ENCODE measurements around the gene ALK. TPM values are rescaled to one million over a fixed set of nuclear protein-coding genes. Genes with fewer than 3 reads are reported as not detected.

Gene ALK
- total RNA-seq, 2 donors from 2014 or later = 0.13 to 0.46 TPM

- Histone ChIP-seq H3K4me3 (ENCODE audit: low read length) (no peak overlapping the region), H3K27me3 (ENCODE audit: control insufficient read depth, insufficient read depth, low read length, poor library complexity, severe bottlenecking) (no peaks in the 10 kb centered on the region), H3K9me3 (ENCODE audit: control insufficient read depth, low read length) (no peaks in the 10 kb centered on the region), H3K4me1 (ENCODE audit: control insufficient read depth, insufficient read depth, low read length) (no peaks in the 10 kb centered on the region), H3K36me3 (ENCODE audit: control insufficient read depth, insufficient read depth, low read length) (no peaks in the 10 kb centered on the region), H3K27ac (ENCODE audit: low read depth, low read length) (no peak overlapping the region), H3K9ac (ENCODE audit: extremely low read depth, low read length, poor library complexity, severe bottlenecking) (no peak overlapping the region)
- Mint-ChIP-seq H3K4me3 (no peak overlapping the region), H3K4me1 (no peaks in the 10 kb centered on the region), H3K9me3 (peaks cover 2% of the 10 kb centered on the region), H3K27me3 (ENCODE audit: insufficient read depth) (no peaks in the 10 kb centered on the region), H3K27ac (no peak overlapping the region), H3K36me3 (ENCODE audit: low read depth) (no peaks in the 10 kb centered on the region)
- DNase-seq = no peak
- TF ChIP-seq CTCF (conservative IDR thresholded peaks at IDR 0.05) = no peak
- 90 to 96% methylated on average over 2 to 3 of the region's 3 CpGs for WGBS, 2 experiments (ENCODE audit: insufficient coverage in 1 of 2, insufficient read length in 1 of 2)
Observed at GRCh38 chr2:29463181-29463900, 458.0 kb downstream of the ALK start.

- H3K27ac Mint-ChIP-seq = no peak overlapping the region
- no peaks in the 10 kb centered on the region for H3K36me3 ChIP-seq (ENCODE audit: control insufficient read depth, insufficient read depth, low read length)
- no peaks in the 10 kb centered on the region for H3K9me3 ChIP-seq (ENCODE audit: control insufficient read depth, low read length)
- no peaks in the 10 kb centered on the region for H3K27me3 Mint-ChIP-seq (ENCODE audit: insufficient read depth)
- no peak for TF ChIP-seq CTCF (conservative IDR thresholded peaks at IDR 0.05)
- no peaks in the 10 kb centered on the region for H3K36me3 Mint-ChIP-seq (ENCODE audit: low read depth)
- no peak overlapping the region for H3K9ac ChIP-seq (ENCODE audit: extremely low read depth, low read length, poor library complexity, severe bottlenecking)
- no peaks in the 10 kb centered on the region for H3K4me1 Mint-ChIP-seq
- no peak overlapping the region for H3K4me3 Mint-ChIP-seq
- no peaks in the 10 kb centered on the region for H3K27me3 ChIP-seq (ENCODE audit: control insufficient read depth, insufficient read depth, low read length, poor library complexity, severe bottlenecking)
- H3K4me3 ChIP-seq (ENCODE audit: low read length) = no peak overlapping the region
- WGBS, 2 experiments (ENCODE audit: insufficient coverage in 1 of 2, insufficient read length in 1 of 2) = 92 to 94% methylated on average over 2 to 4 of the region's 5 CpGs
- H3K9me3 Mint-ChIP-seq = no peaks in the 10 kb centered on the region
- H3K4me1 ChIP-seq (ENCODE audit: control insufficient read depth, insufficient read depth, low read length) = no peaks in the 10 kb centered on the region
- no peak for DNase-seq
- H3K27ac ChIP-seq (ENCODE audit: low read depth, low read length) = no peak overlapping the region
Observed at GRCh38 chr2:29462293-29462692, 459.1 kb downstream of the ALK start.

- Mint-ChIP-seq H3K4me3 (no peak overlapping the region), H3K27ac (no peak overlapping the region), H3K9me3 (no peaks in the 10 kb centered on the region), H3K27me3 (ENCODE audit: insufficient read depth) (no peaks in the 10 kb centered on the region), H3K36me3 (ENCODE audit: low read depth) (no peaks in the 10 kb centered on the region), H3K4me1 (no peaks in the 10 kb centered on the region)
- Histone ChIP-seq H3K27me3 (ENCODE audit: control insufficient read depth, insufficient read depth, low read length, poor library complexity, severe bottlenecking) (no peaks in the 10 kb centered on the region), H3K4me1 (ENCODE audit: control insufficient read depth, insufficient read depth, low read length) (no peaks in the 10 kb centered on the region), H3K9ac (ENCODE audit: extremely low read depth, low read length, poor library complexity, severe bottlenecking) (no peak overlapping the region), H3K9me3 (ENCODE audit: control insufficient read depth, low read length) (no peaks in the 10 kb centered on the region), H3K27ac (ENCODE audit: low read depth, low read length) (no peak overlapping the region), H3K36me3 (ENCODE audit: control insufficient read depth, insufficient read depth, low read length) (no peaks in the 10 kb centered on the region), H3K4me3 (ENCODE audit: low read length) (no peak overlapping the region)
- DNase-seq = no peak
- no peak for TF ChIP-seq CTCF (conservative IDR thresholded peaks at IDR 0.05)
- WGBS, 2 experiments (ENCODE audit: insufficient coverage in 1 of 2, insufficient read length in 1 of 2) = 54 to 63% methylated on average over 3 of the region's 3 CpGs
Observed at GRCh38 chr2:29460190-29460589, 461.2 kb downstream of the ALK start.
